ENCODE data around the gene NACC2. TPM values are rescaled to one million over a fixed set of nuclear protein-coding genes. Genes with fewer than 3 reads are reported as not detected.

The NACC2 gene
- total and polyA plus RNA-seq, 10 donors, result 2.1 to 34.9 (median 23.7) TPM

- no peak overlapping the region for H3K4me3 ChIP-seq
- H3K36me3 ChIP-seq, result peaks cover 0 to 30% (median 0%) of the 10 kb centered on the region in 6 donors
- no peaks in the 10 kb centered on the region for H3K27me3 ChIP-seq (replicated peaks in 1 of 7)
- peaks cover 0 to 32% (median 10%) of the 10 kb centered on the region in 6 donors for H3K4me1 ChIP-seq
- H3K9me3 ChIP-seq, result peaks cover 0 to 24% (median 19%) of the 10 kb centered on the region in 8 donors
- TF ChIP-seq, protein P1, sequence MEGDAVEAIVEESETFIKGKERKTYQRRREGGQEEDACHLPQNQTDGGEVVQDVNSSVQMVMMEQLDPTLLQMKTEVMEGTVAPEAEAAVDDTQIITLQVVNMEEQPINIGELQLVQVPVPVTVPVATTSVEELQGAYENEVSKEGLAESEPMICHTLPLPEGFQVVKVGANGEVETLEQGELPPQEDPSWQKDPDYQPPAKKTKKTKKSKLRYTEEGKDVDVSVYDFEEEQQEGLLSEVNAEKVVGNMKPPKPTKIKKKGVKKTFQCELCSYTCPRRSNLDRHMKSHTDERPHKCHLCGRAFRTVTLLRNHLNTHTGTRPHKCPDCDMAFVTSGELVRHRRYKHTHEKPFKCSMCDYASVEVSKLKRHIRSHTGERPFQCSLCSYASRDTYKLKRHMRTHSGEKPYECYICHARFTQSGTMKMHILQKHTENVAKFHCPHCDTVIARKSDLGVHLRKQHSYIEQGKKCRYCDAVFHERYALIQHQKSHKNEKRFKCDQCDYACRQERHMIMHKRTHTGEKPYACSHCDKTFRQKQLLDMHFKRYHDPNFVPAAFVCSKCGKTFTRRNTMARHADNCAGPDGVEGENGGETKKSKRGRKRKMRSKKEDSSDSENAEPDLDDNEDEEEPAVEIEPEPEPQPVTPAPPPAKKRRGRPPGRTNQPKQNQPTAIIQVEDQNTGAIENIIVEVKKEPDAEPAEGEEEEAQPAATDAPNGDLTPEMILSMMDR (IDR thresholded peaks at IDR 0.05 in 8 of 11, conservative IDR thresholded peaks at IDR 0.05 in 3 of 11), result no peak
- TF ChIP-seq POLR2AphosphoS5 (IDR thresholded peaks at IDR 0.05) (no peak), POLR2A (IDR thresholded peaks at IDR 0.05) (no peak)
- 65 to 84% (median 71%) methylated on average over 13 of the region's 13 CpGs for WGBS, 5 donors
- intact Hi-C loops (cut with DNase I; ENCODE audit: low total_unique reads), result no loop called here
- no peak for DNase-seq
- peak overlapping the region in 3 of 8 donors; percentile 15 to 31 (median 27) for H3K27ac ChIP-seq
These were observed 63.1 kb downstream of the NACC2 start for GRCh38 chr9:136031741-136032730.

GRCh38 chr9:136031094-136031493 lies 64.0 kb downstream of the NACC2 start:
- Histone ChIP-seq H3K4me1 (peaks cover 0 to 38% (median 10%) of the 10 kb centered on the region in 6 donors), H3K9me3 (peaks cover 0 to 15% (median 10%) of the 10 kb centered on the region in 8 donors), H3K36me3 (peaks cover 0 to 30% (median 0%) of the 10 kb centered on the region in 6 donors), H3K4me3 (no peak overlapping the region), H3K27me3 (replicated peaks in 1 of 7) (no peaks in the 10 kb centered on the region), H3K27ac (no peak overlapping the region)
- TF ChIP-seq, protein P1 (IDR thresholded peaks at IDR 0.05 in 8 of 11, conservative IDR thresholded peaks at IDR 0.05 in 3 of 11), result no peak
- TF ChIP-seq POLR2A (IDR thresholded peaks at IDR 0.05) (no peak), POLR2AphosphoS5 (IDR thresholded peaks at IDR 0.05) (no peak)
- intact Hi-C loops (cut with DNase I; ENCODE audit: low total_unique reads), result no loop called here
- WGBS, 5 donors, result 95 to 99% (median 97%) methylated on average over 8 of the region's 8 CpGs
- no peak for DNase-seq

DNA sequence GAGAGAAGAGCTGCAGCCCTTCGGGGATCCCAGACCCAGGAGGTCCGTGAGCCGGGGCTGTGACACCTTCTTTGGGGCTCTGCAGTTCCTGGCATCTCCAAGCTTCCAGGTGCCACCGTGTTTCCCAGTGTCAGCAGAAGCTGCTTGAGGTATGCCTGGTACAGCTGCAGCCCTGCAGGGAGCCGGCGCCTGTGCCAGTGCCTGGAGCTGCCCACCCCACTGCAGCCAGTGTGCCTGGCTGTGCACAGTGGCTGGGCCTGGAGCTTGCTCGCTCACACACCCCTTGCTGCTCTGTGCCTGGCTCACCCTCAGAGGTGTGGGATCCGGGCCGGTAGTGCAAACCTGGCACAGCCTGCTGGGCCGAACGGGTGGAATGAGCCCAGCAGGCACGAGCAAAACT lies 65.5 kb downstream of the NACC2 start:
- no peaks in the 10 kb centered on the region for H3K27me3 ChIP-seq (replicated peaks in 1 of 7)
- intact Hi-C loops (cut with DNase I; ENCODE audit: low total_unique reads), result no loop called here
- H3K4me3 ChIP-seq, result no peak overlapping the region
- peaks cover 0 to 34% (median 0%) of the 10 kb centered on the region in 6 donors for H3K36me3 ChIP-seq
- peaks cover 0 to 49% (median 15%) of the 10 kb centered on the region in 6 donors for H3K4me1 ChIP-seq
- peaks cover 0 to 11% (median 8%) of the 10 kb centered on the region in 8 donors for H3K9me3 ChIP-seq
- TF ChIP-seq, protein P1 (IDR thresholded peaks at IDR 0.05 in 8 of 11, conservative IDR thresholded peaks at IDR 0.05 in 3 of 11), result no peak
- TF ChIP-seq POLR2AphosphoS5 (IDR thresholded peaks at IDR 0.05) (no peak), POLR2A (IDR thresholded peaks at IDR 0.05) (no peak)
- H3K27ac ChIP-seq, result no peak overlapping the region
- 94 to 98% (median 96%) methylated on average over 9 to 12 of the region's 12 CpGs for WGBS, 5 donors
- DNase-seq, result no peak
